Natural killer cell (primary cell): ENCODE data around the gene MRPL30. TPM values are rescaled to one million over a fixed set of nuclear protein-coding genes. Genes with fewer than 3 reads are reported as not detected.
A peak's percentile ranks its signal among the peaks of the same experiment; 100 is the strongest.

Experiments used
- ATAC-seq, 3 donors: fragments of 150-1000 bp in 2 of 3; fragments of 200-7000 bp in 1 of 3; cut with Tn5 transposase; 1 replicate in 1 of 3; 2 replicates in 2 of 3; pipeline ENCODE4 v1.10.0; 2021; ENCODE audit warnings: mild to moderate bottlenecking in 2 of 3, moderate library complexity in 2 of 3
- DNase-seq, 2 donors: peaks; one replicate each; pipeline versions ENCODE4 v3.0.0 to v3.0.0-alpha.2; 2013 to 2021; ENCODE audit warnings: mixed read lengths in 1 of 2
- H3K27ac ChIP-seq: one replicate; pipeline ENCODE4 v1.5.1; 2013; ENCODE audit warnings: mild to moderate bottlenecking, low read length
- H3K27me3 ChIP-seq: one replicate; pipeline ENCODE4 v1.6.1; 2013; ENCODE audit warnings: low read length; ENCODE audit not compliant: control insufficient read depth, insufficient read depth
- H3K36me3 ChIP-seq: one replicate; pipeline ENCODE4 v1.6.1; 2013; ENCODE audit warnings: low read length; ENCODE audit not compliant: control insufficient read depth, insufficient read depth
- H3K4me1 ChIP-seq: one replicate; pipeline ENCODE4 v1.6.1; 2013; ENCODE audit warnings: low read length; ENCODE audit not compliant: control insufficient read depth, insufficient read depth
- H3K4me3 ChIP-seq: one replicate; pipeline ENCODE4 v1.5.1; 2013; ENCODE audit warnings: low read length
- H3K9me3 ChIP-seq: one replicate; pipeline ENCODE4 v1.6.1; 2013; ENCODE audit warnings: low read length; ENCODE audit not compliant: control insufficient read depth, insufficient read depth
- H3K27ac Mint-ChIP-seq, 2 donors: one replicate each; pipeline ENCODE4 v1.8.0; 2022; ENCODE audit warnings: mild to moderate bottlenecking in 2 of 2, mixed read lengths in 2 of 2, moderate library complexity in 1 of 2
- H3K27me3 Mint-ChIP-seq, 2 donors: one replicate each; pipeline ENCODE4 v1.8.0; 2022; ENCODE audit warnings: low read depth in 2 of 2, mixed read lengths in 2 of 2
- H3K36me3 Mint-ChIP-seq: one replicate; pipeline ENCODE4 v1.8.0; 2022; ENCODE audit warnings: mixed read lengths
- H3K4me1 Mint-ChIP-seq, 2 donors: one replicate each; pipeline ENCODE4 v1.8.0; 2022; ENCODE audit warnings: mixed read lengths in 2 of 2
- H3K4me3 Mint-ChIP-seq: one replicate; pipeline ENCODE4 v1.8.0; 2022; ENCODE audit warnings: mild to moderate bottlenecking, moderate library complexity, mixed read lengths
- H3K9me3 Mint-ChIP-seq, 2 donors: one replicate each; pipeline ENCODE4 v1.8.0; 2022; ENCODE audit warnings: mixed read lengths in 2 of 2
- CTCF ChIP-seq: fragments of 200-600 bp; IDR thresholded peaks from one replicate; pipeline ENCODE4 v1.8.0; 2022; ENCODE audit warnings: antibody characterized with exemption
- WGBS: methylation state at CpG from one replicate; pipeline ENCODE4 v1.1.7; 2013; ENCODE audit warnings: missing lambda C conversion rate; ENCODE audit not compliant: insufficient coverage; 5-methylcytosine and 5-hydroxymethylcytosine counted together
- intact Hi-C: fragments of 100-400 bp; cut with micrococcal nuclease; formaldehyde crosslinking; loops from one replicate; pipeline ENCODE4 v1.14.2; 2022
- total RNA-seq, 4 donors: library from RNA; stranded (reverse); fragments of 120-200 nt in 1 of 4; gene quantifications; one replicate each; pipeline versions ENCODE4 v1.2.3 to v1.2.4, GENCODE V29; 2013 to 2022

MRPL30 gene
- total RNA-seq, 3 donors from 2014 or later (not counting 1 experiment from before 2014, with no cell fraction given), result 16.0 to 18.6 (median 16.9) TPM

DNA sequence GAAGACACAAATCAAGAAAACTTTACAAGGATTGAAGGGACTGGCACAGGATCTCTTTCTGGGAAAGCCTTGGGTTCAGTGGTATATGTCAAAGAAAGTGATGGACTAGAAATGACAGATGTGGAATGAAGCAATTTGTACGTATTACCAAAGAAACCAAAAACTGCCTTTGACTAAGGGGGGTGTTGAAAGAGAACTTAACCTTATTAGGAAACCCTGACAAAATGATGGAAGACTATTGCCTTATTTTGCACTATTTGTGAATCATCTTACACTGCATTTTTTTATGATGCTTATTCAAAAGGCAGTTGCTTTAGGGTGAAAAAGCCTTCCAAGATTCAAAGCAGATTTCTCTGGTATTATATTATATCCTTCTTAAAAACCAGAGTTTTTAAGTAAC is 30.3 kb upstream of the MRPL30 start:
- 100% methylated on average over 1 of the region's 1 CpG for WGBS
- no peaks in the 10 kb centered on the region for H3K9me3 ChIP-seq
- ATAC-seq, result no peak

GRCh38 chr2:99152199-99152895 is 28.6 kb upstream of the MRPL30 start:
- no peaks in the 10 kb centered on the region for H3K9me3 Mint-ChIP-seq
- H3K4me3 Mint-ChIP-seq, result no peak overlapping the region
- Histone ChIP-seq H3K36me3 (peaks cover 2% of the 10 kb centered on the region), H3K4me1 (peaks cover 15% of the 10 kb centered on the region), H3K27ac (no peak overlapping the region), H3K9me3 (no peaks in the 10 kb centered on the region), H3K27me3 (no peaks in the 10 kb centered on the region), H3K4me3 (no peak overlapping the region)
- DNase-seq, result no peak
- WGBS, result 89% methylated on average over 7 of the region's 7 CpGs
- no peaks in the 10 kb centered on the region for H3K27me3 Mint-ChIP-seq
- intact Hi-C loops, result no loop called here
- peaks cover 0 to 35% of the 10 kb centered on the region in 2 donors for H3K4me1 Mint-ChIP-seq
- no peak for TF ChIP-seq CTCF
- H3K36me3 Mint-ChIP-seq, result no peaks in the 10 kb centered on the region
- H3K27ac Mint-ChIP-seq, result no peak overlapping the region
- ATAC-seq, result no peak

More for the DNA sequence above, 30.3 kb upstream of the MRPL30 start:
- no peak overlapping the region for H3K4me3 Mint-ChIP-seq
- peaks cover 0 to 20% of the 10 kb centered on the region in 2 donors for H3K4me1 Mint-ChIP-seq
- peaks cover 11% of the 10 kb centered on the region for H3K4me1 ChIP-seq
- H3K27ac ChIP-seq, result no peak overlapping the region
- no peaks in the 10 kb centered on the region for H3K27me3 Mint-ChIP-seq
- H3K36me3 ChIP-seq, result no peaks in the 10 kb centered on the region
- no peak for DNase-seq
- no peaks in the 10 kb centered on the region for H3K9me3 Mint-ChIP-seq
- H3K4me3 ChIP-seq, result no peak overlapping the region
- intact Hi-C loops, result no loop called here
- no peaks in the 10 kb centered on the region for H3K36me3 Mint-ChIP-seq
- no peak for TF ChIP-seq CTCF
- no peaks in the 10 kb centered on the region for H3K27me3 ChIP-seq
- no peak overlapping the region for H3K27ac Mint-ChIP-seq

DNA sequence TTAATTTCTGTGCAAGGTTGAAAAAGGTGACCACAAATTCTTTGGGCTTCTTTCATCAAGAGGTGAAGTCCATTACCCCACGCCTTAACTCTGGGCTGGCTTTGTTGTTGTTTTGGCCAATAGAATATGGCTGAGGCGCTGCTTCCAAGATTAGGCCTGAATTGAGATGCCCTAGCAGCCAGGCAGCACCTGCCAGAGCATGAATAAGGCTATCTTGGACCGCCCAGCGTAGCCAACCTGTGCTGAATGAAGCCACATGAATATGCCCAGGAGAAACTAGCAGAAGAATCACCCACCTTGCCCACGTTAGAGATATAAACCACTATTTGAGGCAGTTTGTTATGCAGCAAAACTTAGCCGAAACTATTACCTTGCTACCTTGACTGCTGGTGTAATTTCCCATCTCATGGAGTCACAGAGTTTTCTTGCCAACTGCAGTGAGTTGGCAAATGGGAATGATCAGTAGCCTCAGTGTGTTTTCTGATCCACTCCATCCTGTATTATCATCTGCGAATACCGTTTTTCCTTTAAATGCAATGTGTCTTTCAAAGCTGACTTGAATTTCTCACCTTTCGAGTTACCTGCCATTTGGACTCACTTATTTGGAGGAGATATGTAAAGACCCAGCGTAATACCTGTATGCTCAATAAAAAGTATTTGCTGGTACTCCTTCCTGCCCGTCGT is 26.9 kb upstream of the MRPL30 start:
- H3K36me3 ChIP-seq, result peaks cover 5% of the 10 kb centered on the region
- Mint-ChIP-seq H3K27ac (no peak overlapping the region), H3K27me3 (no peaks in the 10 kb centered on the region), H3K36me3 (no peaks in the 10 kb centered on the region), H3K9me3 (no peaks in the 10 kb centered on the region), H3K4me1 (peaks cover 0 to 40% of the 10 kb centered on the region in 2 donors), H3K4me3 (no peak overlapping the region)
- peak overlapping the region; percentile 92 for H3K27ac ChIP-seq
- intact Hi-C loops, result loop anchor here (1.0 to 2.0 kb wide), 3 partner anchors 13 to 183 kb away; partner anchors contain the start of genes C2orf15, EIF5B, MITD1 and MRPL30
- no peaks in the 10 kb centered on the region for H3K27me3 ChIP-seq
- TF ChIP-seq CTCF, result no peak
- H3K9me3 ChIP-seq, result no peaks in the 10 kb centered on the region
- peak overlapping the region; percentile 85 for H3K4me3 ChIP-seq
- peaks cover 15% of the 10 kb centered on the region for H3K4me1 ChIP-seq
- 45% methylated on average over 12 of the region's 12 CpGs for WGBS
- DNase-seq (no peak), ATAC-seq (no peak)
